NCI-H2029 (cell line): ENCODE measurements around the gene SH2D5.
A peak's percentile ranks its signal among the peaks of the same experiment; 100 is the strongest.

Source experiments
- DNase-seq: peaks from one replicate; lab custom pipeline; 2025; lab: John Stamatoyannopoulos, UW

Gene SH2D5

GRCh38 chr1:20713440-20713839, 19.1 kb downstream of the SH2D5 start:
- no peak for DNase-seq

GRCh38 chr1:20712215-20712577, 20.3 kb downstream of the SH2D5 start:
- no peak for DNase-seq

- DNase-seq: no peak
Measured at GRCh38 chr1:20711285-20712214, 21.0 kb downstream of the SH2D5 start.

GRCh38 chr1:20710469-20711284, 21.8 kb downstream of the SH2D5 start:
- DNase-seq: no peak

GRCh38 chr1:20709868-20710267, 22.6 kb downstream of the SH2D5 start:
- no peak for DNase-seq

GRCh38 chr1:20708891-20709290, 23.6 kb downstream of the SH2D5 start:
- no peak for DNase-seq

GRCh38 chr1:20708057-20708456, 24.4 kb downstream of the SH2D5 start:
- no peak for DNase-seq

- DNase-seq: no peak
Measured at GRCh38 chr1:20706841-20707240, 25.7 kb downstream of the SH2D5 start.

GRCh38 chr1:20705203-20705755, 27.2 kb downstream of the SH2D5 start:
- DNase-seq: no peak

- DNase-seq: no peak
Measured at GRCh38 chr1:20704390-20705202, 27.9 kb downstream of the SH2D5 start.

GRCh38 chr1:20703124-20703756, 29.3 kb downstream of the SH2D5 start:
- DNase-seq: no peak

- DNase-seq: no peak
Measured at GRCh38 chr1:20702416-20702815, 30.1 kb downstream of the SH2D5 start.

- no peak for DNase-seq
Measured at GRCh38 chr1:20701847-20702246, 30.7 kb downstream of the SH2D5 start.

GRCh38 chr1:20701446-20701845, 31.1 kb downstream of the SH2D5 start:
- no peak for DNase-seq

GRCh38 chr1:20700636-20701215, 31.8 kb downstream of the SH2D5 start:
- no peak for DNase-seq

- DNase-seq: no peak
Measured at GRCh38 chr1:20699558-20699957, 32.9 kb downstream of the SH2D5 start.

GRCh38 chr1:20698195-20698910, 34.1 kb downstream of the SH2D5 start:
- no peak for DNase-seq

GRCh38 chr1:20697563-20697962, 34.9 kb downstream of the SH2D5 start:
- DNase-seq: no peak

GRCh38 chr1:20696397-20697333, 35.8 kb downstream of the SH2D5 start:
- peak; percentile 63 for DNase-seq
